HCT116 (cell line): Measurements from ENCODE around the gene EVC. TPM values are rescaled to one million over a fixed set of nuclear protein-coding genes. Genes with fewer than 3 reads are reported as not detected.

Source experiments
- ATAC-seq: fragments of 200-7000 bp; cut with Tn5 transposase; 2 replicates; pipeline ENCODE4 v1.9.1; 2020; ENCODE audit warnings: mild to moderate bottlenecking, moderate library complexity
- BruUV-seq: library from RNA; stranded (reverse); fragments of 400-500 nt; replicated peaks from 2 replicates; lab custom pipeline; 2021; lab: Mats Ljungman, UMichigan
- CTCF ChIA-PET: fragments of 300-600 bp; sonication (Branson Sonifier 250); formaldehyde crosslinking; loops from one replicate; lab custom pipeline; 2021; ENCODE audit warnings: antibody characterized with exemption; lab: Charles Lee
- POLR2A ChIA-PET: fragments of 300-600, 350-600 bp; sonication (Branson Sonifier 250); formaldehyde crosslinking; loops from one replicate; lab custom pipeline; 2021; ENCODE audit warnings: antibody characterized with exemption; lab: Charles Lee
- RAD21 ChIA-PET, 2 experiments: fragments of 300-600 bp; sonication (Branson Sonifier 250); formaldehyde crosslinking; loops; one replicate each; lab custom pipeline; 2023; ENCODE audit warnings: low total read pairs in 2 of 2; ENCODE audit not compliant: uncharacterized antibody in 2 of 2, unreplicated experiment in 2 of 2, low non-redundant PET in 1 of 2; lab: Charles Lee
- DNase-seq: peaks from one replicate; pipeline ENCODE4 v3.0.0-alpha.2; 2010; ENCODE audit warnings: low read depth, low spot score
- H2AFZ ChIP-seq: fragments of 200-600 bp; shearing (Covaris generic), sonication (generic); 2 replicates; pipeline ENCODE4 v1.6.1; 2017; ENCODE audit warnings: low read depth, mixed run types, mixed read lengths, antibody characterized with exemption, low read length; ENCODE audit not compliant: poor library complexity, severe bottlenecking
- H3K27ac ChIP-seq: 2 replicates; pipeline ENCODE4 v1.5.1; 2012; ENCODE audit warnings: low read depth, low read length
- H3K27me3 ChIP-seq: fragments of 200-600 bp; sonication (generic); 2 replicates; pipeline ENCODE4 v1.6.1; 2016; ENCODE audit warnings: mixed run types, low read length, mixed read lengths; ENCODE audit not compliant: insufficient read depth
- H3K36me3 ChIP-seq, 2 experiments: fragments of 200-500 bp in 1 of 2; fragments of 200-600 bp in 1 of 2; sonication (Bioruptor generic) in 1 of 2; sonication (generic) in 1 of 2; 2 replicates each; pipeline versions ENCODE4 v1.5.1 to v1.6.1; 2014 to 2016; ENCODE audit warnings: low read length in 2 of 2, inconsistent platforms in 1 of 2, mixed read lengths in 1 of 2, mixed run types in 1 of 2; ENCODE audit not compliant: insufficient read depth in 2 of 2, control insufficient read depth in 1 of 2
- H3K4me1 ChIP-seq, 2 experiments: fragments of 200-600 bp in 1 of 2; sonication (generic) in 1 of 2; 2 replicates each; pipeline versions ENCODE4 v1.5.1 to v1.6.1; 2012 to 2017; ENCODE audit warnings: low read length in 2 of 2, inconsistent platforms in 1 of 2, mild to moderate bottlenecking in 1 of 2, mixed read lengths in 1 of 2, mixed run types in 1 of 2, moderate library complexity in 1 of 2; ENCODE audit not compliant: insufficient read depth in 2 of 2, control insufficient read depth in 1 of 2
- H3K4me2 ChIP-seq: fragments of 200-600 bp; sonication (generic); 2 replicates; pipeline ENCODE4 v1.6.1; 2017; ENCODE audit warnings: mixed run types, low read length, mixed read lengths
- H3K4me3 ChIP-seq, 2 experiments: fragments of 200-600 bp in 1 of 2; sonication (generic) in 1 of 2; replicated peaks in 1 of 2; 2 replicates each; pipeline ENCODE4 v1.5.1; 2011 to 2016; ENCODE audit warnings: low read length in 2 of 2, control low read depth in 1 of 2, low read depth in 1 of 2, mild to moderate bottlenecking in 1 of 2, mixed read lengths in 1 of 2, mixed run types in 1 of 2
- H3K79me2 ChIP-seq: fragments of 200-600 bp; sonication (generic); 2 replicates; pipeline ENCODE4 v1.6.1; 2017; ENCODE audit warnings: mild to moderate bottlenecking, mixed run types, low read length, moderate library complexity, mixed read lengths; ENCODE audit not compliant: insufficient read depth
- H3K9ac ChIP-seq: fragments of 200-600 bp; sonication (generic); 2 replicates; pipeline ENCODE4 v1.6.1; 2016; ENCODE audit warnings: low read length, mixed read lengths
- H3K9me2 ChIP-seq: fragments of 200-600 bp; sonication (generic), shearing (Covaris generic); 2 replicates; pipeline ENCODE4 v1.6.1; 2017; ENCODE audit warnings: mixed run types, mild to moderate bottlenecking, moderate library complexity; ENCODE audit not compliant: insufficient read depth
- H3K9me3 ChIP-seq, 2 experiments: fragments of 200-500 bp in 1 of 2; fragments of 200-600 bp in 1 of 2; sonication (Bioruptor generic) in 1 of 2; sonication (generic) in 1 of 2; 2 replicates each; pipeline ENCODE4 v1.6.1; 2014 to 2017; ENCODE audit warnings: low read length in 2 of 2, mixed read lengths in 2 of 2, inconsistent platforms in 1 of 2, low read depth in 1 of 2, mild to moderate bottlenecking in 1 of 2, mixed run types in 1 of 2, moderate library complexity in 1 of 2; ENCODE audit not compliant: control insufficient read depth in 1 of 2, insufficient read depth in 1 of 2
- H4K20me1 ChIP-seq: fragments of 200-600 bp; sonication (generic), shearing (Covaris generic); 2 replicates; pipeline ENCODE4 v1.6.1; 2017; ENCODE audit warnings: mixed run types, mild to moderate bottlenecking, moderate library complexity; ENCODE audit not compliant: insufficient read depth
- ATF3 ChIP-seq: IDR thresholded peaks from 2 replicates; pipeline ENCODE4 v1.6.1; 2012
- CEBPB ChIP-seq: IDR thresholded peaks from 2 replicates; pipeline ENCODE4 v1.6.1; 2012; ENCODE audit warnings: low read depth
- EGR1 ChIP-seq: IDR thresholded peaks from 2 replicates; pipeline ENCODE4 v1.6.1; 2012; ENCODE audit warnings: low read depth
- ELF1 ChIP-seq: IDR thresholded peaks from 2 replicates; pipeline ENCODE4 v1.6.1; 2012; ENCODE audit warnings: low read depth, borderline replicate concordance
- EZH2phosphoT487 ChIP-seq: fragments of 200-600 bp; IDR thresholded peaks from 2 replicates; pipeline ENCODE4 v1.6.1; 2018; ENCODE audit warnings: antibody characterized with exemption, borderline replicate concordance
- FOSL1 ChIP-seq: IDR thresholded peaks from 2 replicates; pipeline ENCODE4 v1.6.1; 2012; ENCODE audit warnings: low read depth
- JUND ChIP-seq: IDR thresholded peaks from 2 replicates; pipeline ENCODE4 v1.6.1; 2012
- REST ChIP-seq: IDR thresholded peaks from 2 replicates; pipeline ENCODE4 v1.6.1; 2012; ENCODE audit warnings: low read depth
- SIN3A ChIP-seq: IDR thresholded peaks from 2 replicates; pipeline ENCODE4 v1.6.1; 2012; ENCODE audit warnings: low read depth
- ZFX ChIP-seq: fragments of 450-650 bp; IDR thresholded peaks from 2 replicates; pipeline ENCODE4 v1.6.1; 2017
- ZNF274 ChIP-seq: fragments of 200-500 bp; sonication (Bioruptor generic); IDR thresholded peaks from 2 replicates; pipeline ENCODE4 v1.6.1; 2014; ENCODE audit warnings: mild to moderate bottlenecking, low read depth, low read length, inconsistent platforms
- intact Hi-C: fragments of 100-400 bp; cut with micrococcal nuclease; formaldehyde crosslinking; loops from 2 replicates; pipeline ENCODE4 v1.10.0; 2022
- total RNA-seq: library from RNA; stranded (reverse); gene quantifications from one replicate; pipeline ENCODE4 v1.2.1, GENCODE V29; 2021; ENCODE audit not compliant: unreplicated experiment

Gene EVC
- total RNA-seq, 1 experiment from 2014 or later = 0.15 TPM

GRCh38 chr4:5754529-5754881 lies 43.5 kb downstream of the EVC start:
- BruUV-seq = no TSS peak
- H2AFZ ChIP-seq = no peak overlapping the region
- no peaks in the 10 kb centered on the region for H3K9me3 ChIP-seq
- no peaks in the 10 kb centered on the region for H3K9me2 ChIP-seq
- peaks cover 16 to 54% of the 10 kb centered on the region in 2 experiments for H3K4me1 ChIP-seq
- peak overlapping the region; percentile 78 for H3K4me2 ChIP-seq
- TF ChIP-seq FOSL1 (no peak), ELF1 (no peak), CEBPB (no peak), REST (no peak), EZH2phosphoT487 (no peak), ATF3 (no peak)
- ChIA-PET CTCF (no interaction called here), POLR2A (interaction anchor here (1.5 kb wide), 1 partner anchor 18 kb away, joined by 6 read pairs; no protein-coding TSS in a partner anchor), RAD21 (no interaction called here)
- peak overlapping the region; percentile 67; the same call in 1 of the 2 replicates for H3K9ac ChIP-seq
- no peaks in the 10 kb centered on the region for H4K20me1 ChIP-seq
- intact Hi-C loops = no loop called here
- no peak for ATAC-seq
- no peaks in the 10 kb centered on the region for H3K36me3 ChIP-seq
- no peaks in the 10 kb centered on the region for H3K27me3 ChIP-seq
- peak overlapping the region; percentile 54; the same call in 1 of the 2 replicates for H3K27ac ChIP-seq
- H3K79me2 ChIP-seq = no peaks in the 10 kb centered on the region
- no peak overlapping the region for H3K4me3 ChIP-seq
- no peak for DNase-seq

- H3K9me2 ChIP-seq = no peaks in the 10 kb centered on the region
- no TSS peak for BruUV-seq
- no peak overlapping the region for H3K9ac ChIP-seq
- no peaks in the 10 kb centered on the region for H4K20me1 ChIP-seq
- no peak overlapping the region for H3K4me2 ChIP-seq
- no peak overlapping the region for H3K4me3 ChIP-seq
- ATAC-seq (no peak), DNase-seq (no peak)
- H2AFZ ChIP-seq = no peak overlapping the region
- intact Hi-C loops = no loop called here
- no peaks in the 10 kb centered on the region for H3K79me2 ChIP-seq
- no peak overlapping the region for H3K27ac ChIP-seq
- no peaks in the 10 kb centered on the region for H3K36me3 ChIP-seq
- peaks cover 16 to 59% of the 10 kb centered on the region in 2 experiments for H3K4me1 ChIP-seq
- CTCF ChIA-PET = no interaction called here
- RAD21 ChIA-PET = no interaction called here
- POLR2A ChIA-PET = no interaction called here
- no peaks in the 10 kb centered on the region for H3K9me3 ChIP-seq
- TF ChIP-seq ZFX (no peak), CEBPB (no peak), JUND (no peak), ZNF274 (no peak), REST (no peak), SIN3A (no peak), EGR1 (no peak)
- no peaks in the 10 kb centered on the region for H3K27me3 ChIP-seq
These were observed 44.2 kb downstream of the EVC start for GRCh38 chr4:5755161-5755560.
